ENCODE results near the gene DDX5.
A peak's percentile ranks its signal among the peaks of the same experiment; 100 is the strongest.

Gene DDX5

GRCh38 chr17:64506201-64506575, at the start of gene DDX5:
DDX5 (minus strand) TSS chr17:64506289; CDS start chr17:64506119, 170 bp downstream.
- peak; percentile 98 for DNase-seq

- DNase-seq, result no peak
Measured at GRCh38 chr17:64555281-64555680, 49.2 kb upstream of the DDX5 start.

GRCh38 chr17:64554028-64554637, 48.0 kb upstream of the DDX5 start:
- no peak for DNase-seq

GRCh38 chr17:64551461-64551860, 45.4 kb upstream of the DDX5 start:
- DNase-seq, result no peak

GRCh38 chr17:64547319-64547718, 41.2 kb upstream of the DDX5 start:
- no peak for DNase-seq

- no peak for DNase-seq
Measured at GRCh38 chr17:64546716-64547115, 40.6 kb upstream of the DDX5 start.

- DNase-seq, result no peak
Measured at GRCh38 chr17:64544742-64545141, 38.7 kb upstream of the DDX5 start.

- no peak for DNase-seq
Measured at GRCh38 chr17:64540118-64540776, 34.2 kb upstream of the DDX5 start.

GRCh38 chr17:64538508-64539130, 32.5 kb upstream of the DDX5 start:
- no peak for DNase-seq

GRCh38 chr17:64537488-64537887, 31.4 kb upstream of the DDX5 start:
- no peak for DNase-seq

GRCh38 chr17:64536913-64537312, 30.8 kb upstream of the DDX5 start:
- no peak for DNase-seq

GRCh38 chr17:64535357-64535756, 29.3 kb upstream of the DDX5 start:
- DNase-seq, result no peak

- no peak for DNase-seq
Measured at GRCh38 chr17:64534187-64534586, 28.1 kb upstream of the DDX5 start.

GRCh38 chr17:64533784-64534183, 27.7 kb upstream of the DDX5 start:
- DNase-seq, result no peak

GRCh38 chr17:64532409-64532808, 26.3 kb upstream of the DDX5 start:
- no peak for DNase-seq

GRCh38 chr17:64531955-64532371, 25.9 kb upstream of the DDX5 start:
- DNase-seq, result no peak

- no peak for DNase-seq
Measured at GRCh38 chr17:64529221-64529620, 23.1 kb upstream of the DDX5 start.

- DNase-seq, result no peak
Measured at GRCh38 chr17:64527914-64528313, 21.8 kb upstream of the DDX5 start.

- no peak for DNase-seq
Measured at GRCh38 chr17:64520359-64520758, 14.3 kb upstream of the DDX5 start.

- DNase-seq, result no peak
Measured at GRCh38 chr17:64519601-64520000, 13.5 kb upstream of the DDX5 start.

- DNase-seq, result no peak
Measured at GRCh38 chr17:64515829-64516228, 9.7 kb upstream of the DDX5 start.

- no peak for DNase-seq
Measured at GRCh38 chr17:64515419-64515818, 9.3 kb upstream of the DDX5 start.

GRCh38 chr17:64509179-64509578, 3.1 kb upstream of the DDX5 start:
- DNase-seq, result no peak

GRCh38 chr17:64508683-64509082, 2.6 kb upstream of the DDX5 start:
- DNase-seq, result no peak

- peak; percentile 70 for DNase-seq
Measured at GRCh38 chr17:64507413-64507782, 1.3 kb upstream of the DDX5 start.

Data from right forelimb (tissue), 1 donor.